Measurements from ENCODE around the gene CBLN3. TPM values are rescaled to one million over a fixed set of nuclear protein-coding genes. Genes with fewer than 3 reads are reported as not detected.

CBLN3 gene
- total RNA-seq, 2 experiments from 2014 or later, result 2.0 to 6.7 TPM

DNA sequence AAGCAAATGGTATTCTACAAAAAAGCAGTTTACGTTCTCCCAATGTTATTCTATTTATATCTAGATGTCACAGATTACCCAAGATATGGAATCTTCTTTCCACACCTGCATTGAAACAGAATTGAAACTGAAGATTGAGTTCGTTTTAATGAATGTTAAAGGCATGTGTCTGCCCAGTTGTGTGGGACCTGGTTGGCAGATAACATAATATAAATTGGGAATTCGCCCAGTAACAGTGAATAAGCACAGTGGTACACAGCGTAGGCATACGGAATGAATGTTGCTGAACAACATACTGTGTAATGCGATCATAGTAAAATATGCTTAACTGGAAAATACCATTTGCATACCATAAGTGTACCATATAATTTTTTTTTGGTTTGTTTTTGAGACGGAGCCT, 4.6 kb upstream of the CBLN3 start:
- DNase-seq (ENCODE audit: low spot score), result no peak
- Histone ChIP-seq H3K4me2 (ENCODE audit: low read length) (no peak overlapping the region), H4K20me1 (ENCODE audit: insufficient read depth, low read length) (no peaks in the 10 kb centered on the region), H2AFZ (ENCODE audit: low read length) (no peak overlapping the region), H3K4me3 (ENCODE audit: low read depth, low read length, poor library complexity, severe bottlenecking) (no peak overlapping the region), H3K9me3 (ENCODE audit: low read length) (no peaks in the 10 kb centered on the region), H3K9me2 (ENCODE audit: insufficient read depth, low read length) (no peaks in the 10 kb centered on the region), H3K4me1 (ENCODE audit: insufficient read depth, low read length, poor library complexity, severe bottlenecking) (peaks cover 56% of the 10 kb centered on the region), H3K27ac (ENCODE audit: low read depth, low read length, poor library complexity, severe bottlenecking) (no peak overlapping the region), H3K79me2 (ENCODE audit: insufficient read depth, low read depth, low read length) (peaks cover 5% of the 10 kb centered on the region; the same call in 1 of the 2 replicates), H3K36me3 (ENCODE audit: insufficient read depth, low read length) (peaks cover 41% of the 10 kb centered on the region)
- ChIA-PET CTCF (ENCODE audit: unreplicated experiment) (no interaction called here), POLR2A (interaction anchor here (1.0 to 1.2 kb wide), 2 partner anchors 94 to 133 kb away, joined by 3 to 5 read pairs; partner anchors contain the start of gene RIPK3)
- no TSS peak for BruUV-seq (replicated peaks)
- TF ChIP-seq, protein P1, sequence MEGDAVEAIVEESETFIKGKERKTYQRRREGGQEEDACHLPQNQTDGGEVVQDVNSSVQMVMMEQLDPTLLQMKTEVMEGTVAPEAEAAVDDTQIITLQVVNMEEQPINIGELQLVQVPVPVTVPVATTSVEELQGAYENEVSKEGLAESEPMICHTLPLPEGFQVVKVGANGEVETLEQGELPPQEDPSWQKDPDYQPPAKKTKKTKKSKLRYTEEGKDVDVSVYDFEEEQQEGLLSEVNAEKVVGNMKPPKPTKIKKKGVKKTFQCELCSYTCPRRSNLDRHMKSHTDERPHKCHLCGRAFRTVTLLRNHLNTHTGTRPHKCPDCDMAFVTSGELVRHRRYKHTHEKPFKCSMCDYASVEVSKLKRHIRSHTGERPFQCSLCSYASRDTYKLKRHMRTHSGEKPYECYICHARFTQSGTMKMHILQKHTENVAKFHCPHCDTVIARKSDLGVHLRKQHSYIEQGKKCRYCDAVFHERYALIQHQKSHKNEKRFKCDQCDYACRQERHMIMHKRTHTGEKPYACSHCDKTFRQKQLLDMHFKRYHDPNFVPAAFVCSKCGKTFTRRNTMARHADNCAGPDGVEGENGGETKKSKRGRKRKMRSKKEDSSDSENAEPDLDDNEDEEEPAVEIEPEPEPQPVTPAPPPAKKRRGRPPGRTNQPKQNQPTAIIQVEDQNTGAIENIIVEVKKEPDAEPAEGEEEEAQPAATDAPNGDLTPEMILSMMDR (conservative IDR thresholded peaks at IDR 0.05; ENCODE audit: low read length), result no peak
- no peak for TF ChIP-seq EZH2phosphoT487 (IDR thresholded peaks at IDR 0.05; ENCODE audit: borderline replicate concordance, low read depth, low read length)
- intact Hi-C loops (cut with micrococcal nuclease; ENCODE audit: unreplicated experiment), result no loop called here

DNA sequence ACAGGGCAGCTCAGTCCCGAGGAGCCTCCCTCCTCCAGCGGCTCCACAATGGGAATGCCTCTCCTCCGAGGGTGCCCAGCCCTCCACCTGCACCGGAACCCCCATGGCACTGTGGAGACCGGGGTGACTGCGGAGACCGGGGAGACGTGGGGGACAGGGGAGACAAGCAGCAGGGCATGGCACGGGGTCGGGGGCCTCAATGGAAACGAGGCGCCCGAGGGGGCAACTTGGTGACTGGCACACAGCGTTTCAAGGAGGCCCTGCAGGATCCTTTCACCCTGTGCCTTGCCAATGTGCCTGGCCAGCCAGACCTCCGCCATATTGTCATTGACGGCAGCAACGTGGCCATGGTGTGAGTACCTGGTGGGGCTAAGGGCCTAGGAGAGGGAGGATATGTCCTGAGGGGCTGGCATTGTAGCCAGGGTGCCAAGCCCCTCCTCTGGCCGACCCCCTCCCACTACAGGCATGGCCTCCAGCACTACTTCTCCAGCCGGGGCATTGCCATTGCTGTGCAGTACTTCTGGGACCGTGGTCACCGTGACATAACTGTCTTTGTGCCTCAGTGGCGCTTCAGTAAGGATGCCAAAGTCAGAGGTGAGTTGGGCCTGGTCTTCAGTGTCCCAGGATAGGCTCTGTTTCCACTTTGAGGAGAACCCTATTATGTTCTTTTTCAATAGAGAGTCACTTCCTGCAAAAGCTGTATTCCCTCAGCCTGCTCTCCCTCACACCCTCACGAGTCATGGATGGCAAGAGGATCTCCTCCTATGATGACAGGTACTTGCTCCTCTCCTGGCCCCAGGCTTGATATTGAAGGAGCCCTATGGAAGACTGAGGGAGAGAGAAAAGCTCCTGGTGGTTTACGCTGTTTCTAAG, 3.0 kb upstream of the CBLN3 start:
- H3K4me1 ChIP-seq (ENCODE audit: insufficient read depth, low read length, poor library complexity, severe bottlenecking), result peaks cover 47% of the 10 kb centered on the region
- H3K4me2 ChIP-seq (ENCODE audit: low read length), result peak overlapping the region; percentile 82
- intact Hi-C loops (cut with micrococcal nuclease; ENCODE audit: unreplicated experiment), result no loop called here
- peaks cover 5% of the 10 kb centered on the region; the same call in 1 of the 2 replicates for H3K79me2 ChIP-seq (ENCODE audit: insufficient read depth, low read depth, low read length)
- H2AFZ ChIP-seq (ENCODE audit: low read length), result no peak overlapping the region
- H3K9me3 ChIP-seq (ENCODE audit: low read length), result no peaks in the 10 kb centered on the region
- no peak for DNase-seq (ENCODE audit: low spot score)
- ChIA-PET CTCF (ENCODE audit: unreplicated experiment) (interaction anchor here (0.9 to 2.5 kb wide), 10 partner anchors 9 to 136 kb away, joined by 3 to 26 read pairs (median 6); partner anchors contain the start of genes NFATC4 and RIPK3), POLR2A (interaction anchor here (0.6 to 3.1 kb wide), 12 partner anchors 9 to 697 kb away, joined by 3 to 24 read pairs (median 6); partner anchors contain the start of genes NFATC4 and RIPK3)
- H3K36me3 ChIP-seq (ENCODE audit: insufficient read depth, low read length), result peaks cover 27% of the 10 kb centered on the region
- H3K9me2 ChIP-seq (ENCODE audit: insufficient read depth, low read length), result no peaks in the 10 kb centered on the region
- H3K27ac ChIP-seq (ENCODE audit: low read depth, low read length, poor library complexity, severe bottlenecking), result no peak overlapping the region
- no peak overlapping the region for H3K4me3 ChIP-seq (ENCODE audit: low read depth, low read length, poor library complexity, severe bottlenecking)
- no TSS peak for BruUV-seq (replicated peaks)
- H4K20me1 ChIP-seq (ENCODE audit: insufficient read depth, low read length), result no peaks in the 10 kb centered on the region
- TF ChIP-seq, protein P1 (conservative IDR thresholded peaks at IDR 0.05; ENCODE audit: low read length), result no peak
- TF ChIP-seq EZH2phosphoT487 (IDR thresholded peaks at IDR 0.05; ENCODE audit: borderline replicate concordance, low read depth, low read length), result no peak

Data from OCI-LY7 (cell line).